Measurements from ENCODE around the gene C10orf62.

- TF ChIP-seq, protein P1, sequence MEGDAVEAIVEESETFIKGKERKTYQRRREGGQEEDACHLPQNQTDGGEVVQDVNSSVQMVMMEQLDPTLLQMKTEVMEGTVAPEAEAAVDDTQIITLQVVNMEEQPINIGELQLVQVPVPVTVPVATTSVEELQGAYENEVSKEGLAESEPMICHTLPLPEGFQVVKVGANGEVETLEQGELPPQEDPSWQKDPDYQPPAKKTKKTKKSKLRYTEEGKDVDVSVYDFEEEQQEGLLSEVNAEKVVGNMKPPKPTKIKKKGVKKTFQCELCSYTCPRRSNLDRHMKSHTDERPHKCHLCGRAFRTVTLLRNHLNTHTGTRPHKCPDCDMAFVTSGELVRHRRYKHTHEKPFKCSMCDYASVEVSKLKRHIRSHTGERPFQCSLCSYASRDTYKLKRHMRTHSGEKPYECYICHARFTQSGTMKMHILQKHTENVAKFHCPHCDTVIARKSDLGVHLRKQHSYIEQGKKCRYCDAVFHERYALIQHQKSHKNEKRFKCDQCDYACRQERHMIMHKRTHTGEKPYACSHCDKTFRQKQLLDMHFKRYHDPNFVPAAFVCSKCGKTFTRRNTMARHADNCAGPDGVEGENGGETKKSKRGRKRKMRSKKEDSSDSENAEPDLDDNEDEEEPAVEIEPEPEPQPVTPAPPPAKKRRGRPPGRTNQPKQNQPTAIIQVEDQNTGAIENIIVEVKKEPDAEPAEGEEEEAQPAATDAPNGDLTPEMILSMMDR (IDR thresholded peaks at IDR 0.05), result no peak
- TF ChIP-seq POLR2A (IDR thresholded peaks at IDR 0.05), result peak in 2 of 3 donors; percentile 62 to 68
Measured at GRCh38 chr10:97584060-97584797, 5.3 kb upstream of the C10orf62 start, which contains the start of gene HOGA1.

Measured in body of pancreas (tissue), 4 donors.